Measurements from ENCODE around the gene SPON2. TPM values are rescaled to one million over a fixed set of nuclear protein-coding genes. Genes with fewer than 3 reads are reported as not detected.

Gene SPON2
- total RNA-seq, 1 experiment from 2014 or later, result 6.6 TPM

DNA sequence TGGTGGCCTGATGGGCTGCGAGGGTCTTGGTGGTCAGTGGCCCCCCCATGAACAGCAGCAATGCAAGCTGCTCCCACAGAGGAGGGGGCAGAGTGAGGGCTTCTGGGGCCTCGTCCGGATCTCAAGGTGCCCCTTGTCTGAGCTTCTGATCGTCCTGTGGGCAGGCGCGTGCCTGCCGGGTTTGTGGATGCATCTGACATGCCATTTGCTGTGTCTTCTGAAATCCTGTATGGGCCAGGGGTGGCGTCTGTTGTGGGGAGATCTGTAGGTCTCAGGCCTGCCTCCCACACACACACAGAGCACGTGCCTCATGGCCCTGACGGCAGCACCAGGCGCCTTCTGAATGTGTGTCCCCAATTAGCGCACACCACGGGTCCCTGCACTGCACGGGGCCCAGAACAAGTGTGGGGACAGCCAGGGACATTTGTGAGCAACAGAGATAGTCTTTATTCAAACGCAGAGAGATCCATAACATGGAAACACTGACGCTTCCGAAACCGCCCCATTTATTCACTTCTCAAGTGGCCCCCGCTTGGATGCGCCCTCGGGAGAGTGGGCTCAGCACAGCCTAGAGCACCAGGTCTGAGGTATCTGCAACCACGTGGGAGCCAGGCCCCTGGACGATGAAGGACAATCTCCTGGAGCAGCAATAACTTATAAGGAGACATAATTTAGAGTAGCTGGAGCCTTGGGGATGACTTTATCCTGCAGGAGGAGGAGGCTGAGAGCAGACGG, 5.7 kb downstream of the SPON2 start (continued):
- TF ChIP-seq ZNF425 (CRISPR knock-in tag; conservative IDR thresholded peaks at IDR 0.05), result no peak
- TF ChIP-seq, protein P1, sequence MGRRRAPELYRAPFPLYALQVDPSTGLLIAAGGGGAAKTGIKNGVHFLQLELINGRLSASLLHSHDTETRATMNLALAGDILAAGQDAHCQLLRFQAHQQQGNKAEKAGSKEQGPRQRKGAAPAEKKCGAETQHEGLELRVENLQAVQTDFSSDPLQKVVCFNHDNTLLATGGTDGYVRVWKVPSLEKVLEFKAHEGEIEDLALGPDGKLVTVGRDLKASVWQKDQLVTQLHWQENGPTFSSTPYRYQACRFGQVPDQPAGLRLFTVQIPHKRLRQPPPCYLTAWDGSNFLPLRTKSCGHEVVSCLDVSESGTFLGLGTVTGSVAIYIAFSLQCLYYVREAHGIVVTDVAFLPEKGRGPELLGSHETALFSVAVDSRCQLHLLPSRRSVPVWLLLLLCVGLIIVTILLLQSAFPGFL (CRISPR knock-in tag; IDR thresholded peaks at IDR 0.05; ENCODE audit: borderline replicate concordance), result no peak
- no peak for TF ChIP-seq GRHL2 (CRISPR knock-in tag; IDR thresholded peaks at IDR 0.05; ENCODE audit: insufficient replicate concordance, severe bottlenecking)
- no peak for TF ChIP-seq SMAD4 (CRISPR knock-in tag; IDR thresholded peaks at IDR 0.05)
- TF ChIP-seq MLX (CRISPR knock-in tag; IDR thresholded peaks at IDR 0.05), result no peak
- TF ChIP-seq, protein P2, sequence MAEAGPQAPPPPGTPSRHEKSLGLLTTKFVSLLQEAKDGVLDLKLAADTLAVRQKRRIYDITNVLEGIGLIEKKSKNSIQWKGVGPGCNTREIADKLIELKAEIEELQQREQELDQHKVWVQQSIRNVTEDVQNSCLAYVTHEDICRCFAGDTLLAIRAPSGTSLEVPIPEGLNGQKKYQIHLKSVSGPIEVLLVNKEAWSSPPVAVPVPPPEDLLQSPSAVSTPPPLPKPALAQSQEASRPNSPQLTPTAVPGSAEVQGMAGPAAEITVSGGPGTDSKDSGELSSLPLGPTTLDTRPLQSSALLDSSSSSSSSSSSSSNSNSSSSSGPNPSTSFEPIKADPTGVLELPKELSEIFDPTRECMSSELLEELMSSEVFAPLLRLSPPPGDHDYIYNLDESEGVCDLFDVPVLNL (CRISPR knock-in tag; IDR thresholded peaks at IDR 0.05; ENCODE audit: borderline replicate concordance, low read depth), result no peak
- TF ChIP-seq ESRRA (CRISPR knock-in tag; IDR thresholded peaks at IDR 0.05; ENCODE audit: borderline replicate concordance), result no peak
- no peak for TF ChIP-seq GTF2I (CRISPR knock-in tag; conservative IDR thresholded peaks at IDR 0.05)
- TF ChIP-seq KAT7 (CRISPR knock-in tag; IDR thresholded peaks at IDR 0.05; ENCODE audit: borderline replicate concordance), result no peak
- no peak for TF ChIP-seq NR1H2 (CRISPR knock-in tag; IDR thresholded peaks at IDR 0.05)

GRCh38 chr4:1164956-1165545, 7.3 kb downstream of the SPON2 start:
- H3K4me3 Mint-ChIP-seq, result no peak overlapping the region
- no peak for ATAC-seq
- H3K27me3 Mint-ChIP-seq (ENCODE audit: low read depth), result peaks cover 61% of the 10 kb centered on the region
- no peak for DNase-seq (ENCODE audit: low spot score)
- H3K4me1 Mint-ChIP-seq, result peaks cover 2% of the 10 kb centered on the region; the same call in 1 of the 2 replicates
- H3K9me3 Mint-ChIP-seq, result peaks cover 12% of the 10 kb centered on the region
- POLR2A ChIA-PET, result no interaction called here
- CTCF ChIA-PET, result no interaction called here
- no peak overlapping the region for H3K27ac Mint-ChIP-seq
- no peaks in the 10 kb centered on the region for H3K36me3 Mint-ChIP-seq
- TF ChIP-seq ARID4B (CRISPR knock-in tag; IDR thresholded peaks at IDR 0.05; ENCODE audit: borderline replicate concordance) (no peak), ETV6 (CRISPR knock-in tag; IDR thresholded peaks at IDR 0.05) (no peak), ZNF263 (CRISPR knock-in tag; IDR thresholded peaks at IDR 0.05; ENCODE audit: low read depth) (no peak), ZNF396 (CRISPR knock-in tag; IDR thresholded peaks at IDR 0.05; ENCODE audit: borderline replicate concordance) (no peak), GABPB1 (CRISPR knock-in tag; IDR thresholded peaks at IDR 0.05) (no peak), NR2C2 (CRISPR knock-in tag; IDR thresholded peaks at IDR 0.05) (no peak), IRF2 (CRISPR knock-in tag; IDR thresholded peaks at IDR 0.05; ENCODE audit: borderline replicate concordance, low read depth) (no peak), SMAD3 (CRISPR knock-in tag; IDR thresholded peaks at IDR 0.05; ENCODE audit: borderline replicate concordance) (no peak), NFE2L1 (CRISPR knock-in tag; IDR thresholded peaks at IDR 0.05) (no peak), NFYB (CRISPR knock-in tag; conservative IDR thresholded peaks at IDR 0.05; ENCODE audit: low read depth) (no peak), GRHL2 (CRISPR knock-in tag; IDR thresholded peaks at IDR 0.05; ENCODE audit: insufficient replicate concordance, severe bottlenecking) (no peak), MLX (CRISPR knock-in tag; IDR thresholded peaks at IDR 0.05) (no peak)
- TF ChIP-seq, protein P2 (CRISPR knock-in tag; IDR thresholded peaks at IDR 0.05; ENCODE audit: borderline replicate concordance, low read depth), result no peak
- TF ChIP-seq, protein P3, sequence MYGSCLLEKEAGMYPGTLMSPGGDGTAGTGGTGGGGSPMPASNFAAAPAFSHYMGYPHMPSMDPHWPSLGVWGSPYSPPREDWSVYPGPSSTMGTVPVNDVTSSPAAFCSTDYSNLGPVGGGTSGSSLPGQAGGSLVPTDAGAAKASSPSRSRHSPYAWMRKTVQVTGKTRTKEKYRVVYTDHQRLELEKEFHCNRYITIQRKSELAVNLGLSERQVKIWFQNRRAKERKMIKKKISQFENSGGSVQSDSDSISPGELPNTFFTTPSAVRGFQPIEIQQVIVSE (CRISPR knock-in tag; IDR thresholded peaks at IDR 0.05; ENCODE audit: borderline replicate concordance), result no peak
